Measurements from ENCODE around the gene MCTS1.

DNA sequence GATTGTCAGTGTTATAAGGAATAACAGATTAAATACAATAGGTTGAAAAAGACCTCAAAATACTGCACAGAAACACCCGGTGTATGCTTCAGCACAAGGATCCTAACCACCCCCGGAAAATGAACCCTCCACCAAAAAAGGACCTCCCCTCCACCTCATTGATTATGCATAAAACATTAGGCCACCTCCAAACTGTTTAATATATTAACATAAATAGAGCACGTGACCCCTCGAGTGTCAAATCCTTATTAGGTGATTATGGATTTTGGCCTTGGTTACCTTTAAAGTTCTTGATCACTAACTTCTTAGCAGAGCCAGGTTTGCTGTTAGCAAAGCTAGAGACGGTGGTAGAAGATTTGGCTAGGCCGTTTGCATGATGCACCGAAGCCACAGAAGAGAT is 44.1 kb upstream of the MCTS1 start:
- TF ChIP-seq, protein P1, sequence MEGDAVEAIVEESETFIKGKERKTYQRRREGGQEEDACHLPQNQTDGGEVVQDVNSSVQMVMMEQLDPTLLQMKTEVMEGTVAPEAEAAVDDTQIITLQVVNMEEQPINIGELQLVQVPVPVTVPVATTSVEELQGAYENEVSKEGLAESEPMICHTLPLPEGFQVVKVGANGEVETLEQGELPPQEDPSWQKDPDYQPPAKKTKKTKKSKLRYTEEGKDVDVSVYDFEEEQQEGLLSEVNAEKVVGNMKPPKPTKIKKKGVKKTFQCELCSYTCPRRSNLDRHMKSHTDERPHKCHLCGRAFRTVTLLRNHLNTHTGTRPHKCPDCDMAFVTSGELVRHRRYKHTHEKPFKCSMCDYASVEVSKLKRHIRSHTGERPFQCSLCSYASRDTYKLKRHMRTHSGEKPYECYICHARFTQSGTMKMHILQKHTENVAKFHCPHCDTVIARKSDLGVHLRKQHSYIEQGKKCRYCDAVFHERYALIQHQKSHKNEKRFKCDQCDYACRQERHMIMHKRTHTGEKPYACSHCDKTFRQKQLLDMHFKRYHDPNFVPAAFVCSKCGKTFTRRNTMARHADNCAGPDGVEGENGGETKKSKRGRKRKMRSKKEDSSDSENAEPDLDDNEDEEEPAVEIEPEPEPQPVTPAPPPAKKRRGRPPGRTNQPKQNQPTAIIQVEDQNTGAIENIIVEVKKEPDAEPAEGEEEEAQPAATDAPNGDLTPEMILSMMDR (IDR thresholded peaks at IDR 0.05) = no peak
- TF ChIP-seq POLR2A (IDR thresholded peaks at IDR 0.05) = no peak

Measured in vagina (tissue), 2 donors.